ENCODE data around the gene DHX15.
A peak's percentile ranks its signal among the peaks of the same experiment; 100 is the strongest.
"Not testable (repeated sequence)": the region's sequence is repeated elsewhere in the genome, so short reads cannot be mapped to it uniquely, and the experiment has no call there.

Gene DHX15

DNA sequence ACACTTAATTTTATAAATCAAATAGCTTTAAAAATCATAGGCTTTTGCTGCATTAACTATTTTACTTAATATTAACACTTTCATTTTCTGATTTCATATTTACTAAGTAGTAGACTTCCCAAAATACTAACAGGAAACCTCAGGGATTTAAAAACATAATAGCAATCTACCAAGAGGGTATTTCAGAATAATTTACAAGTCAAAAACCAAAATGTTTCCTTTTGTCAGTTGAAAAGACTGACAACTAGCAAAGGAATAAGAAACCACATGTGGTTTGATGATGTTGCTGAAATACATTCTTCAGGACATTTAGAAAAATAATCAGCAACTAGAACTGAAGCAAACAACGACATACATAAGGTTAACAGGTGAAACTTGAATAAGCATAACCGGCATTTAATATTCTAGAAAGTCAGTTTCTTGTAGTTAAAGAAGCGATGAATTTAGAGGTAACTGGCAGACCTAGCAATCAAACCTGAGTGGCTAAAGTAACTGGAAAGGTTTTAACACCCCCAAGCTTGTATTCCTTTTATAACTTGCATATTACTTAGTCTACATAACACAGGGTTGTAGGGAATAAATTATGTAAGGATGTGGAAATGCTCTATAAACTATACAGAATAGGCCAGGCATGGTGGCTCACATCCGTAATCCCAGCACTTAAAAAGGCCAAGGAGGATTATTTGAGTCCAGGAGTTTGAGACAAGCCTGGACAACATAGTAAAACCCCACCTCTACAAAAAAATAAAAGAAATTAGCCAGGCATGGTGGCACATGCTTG is 40.0 kb downstream of the DHX15 start:
- no peak for DNase-seq (ENCODE audit: low read depth in 2 of 2)

DNA sequence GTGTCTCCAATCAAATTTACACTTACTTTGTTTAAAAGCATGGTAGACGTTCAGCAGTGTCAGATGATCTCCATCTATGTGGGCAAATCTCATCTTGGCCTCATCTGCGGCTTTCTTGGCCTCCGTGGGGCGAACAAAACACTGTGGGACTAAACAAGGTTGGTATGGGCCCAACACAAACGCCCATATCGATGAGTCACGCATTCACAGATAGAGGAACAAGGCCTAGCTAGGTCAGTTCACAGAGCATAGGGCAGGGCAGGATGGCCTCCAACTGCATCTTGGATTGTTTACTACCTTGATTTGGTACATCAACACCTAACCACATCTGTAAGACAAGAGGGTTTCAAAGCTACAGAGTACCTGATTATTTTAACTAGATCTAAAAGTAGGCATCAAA is 47.3 kb downstream of the DHX15 start:
- DNase-seq (ENCODE audit: low read depth in 2 of 2): no peak

DNA sequence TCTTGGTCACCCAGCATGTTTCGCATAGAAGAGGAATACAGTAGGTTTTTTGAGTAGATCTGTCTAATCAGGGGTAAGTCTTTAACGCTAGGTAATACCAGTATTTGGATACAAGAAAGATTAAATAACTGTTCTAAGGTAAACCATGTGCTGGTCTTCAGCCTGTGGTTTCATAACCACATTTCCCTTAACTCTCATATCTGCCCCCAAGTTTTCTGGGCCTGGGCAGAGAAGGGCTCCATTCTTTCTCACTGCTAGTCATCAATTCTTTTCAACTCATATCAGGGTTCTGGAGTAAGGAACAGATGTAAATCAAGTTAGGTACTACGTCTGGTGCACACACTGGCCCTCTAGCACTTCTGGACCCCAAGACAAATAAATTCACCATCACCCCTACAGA is 49.0 kb downstream of the DHX15 start:
- no peak for DNase-seq (ENCODE audit: low read depth in 2 of 2)

DNA sequence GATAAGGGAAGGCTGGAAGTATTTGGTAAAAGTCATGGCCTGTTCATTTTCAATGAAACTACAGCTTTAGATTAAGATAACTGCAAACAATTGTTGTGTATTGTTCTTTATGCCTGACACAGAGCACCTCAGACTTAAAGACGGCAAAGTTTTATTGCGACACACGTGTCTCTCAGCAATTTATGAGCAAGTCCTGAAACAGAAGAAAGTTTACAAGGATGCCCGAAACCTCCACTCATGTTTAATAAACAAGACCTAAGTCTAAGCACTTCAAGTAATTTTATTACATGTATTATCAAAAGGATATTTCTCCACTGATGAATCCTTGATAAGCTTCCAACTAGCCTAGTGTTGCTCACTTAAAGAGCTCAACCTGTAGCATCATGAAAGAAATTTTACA is 51.0 kb downstream of the DHX15 start:
- no peak for DNase-seq (ENCODE audit: low read depth in 2 of 2)

DNA sequence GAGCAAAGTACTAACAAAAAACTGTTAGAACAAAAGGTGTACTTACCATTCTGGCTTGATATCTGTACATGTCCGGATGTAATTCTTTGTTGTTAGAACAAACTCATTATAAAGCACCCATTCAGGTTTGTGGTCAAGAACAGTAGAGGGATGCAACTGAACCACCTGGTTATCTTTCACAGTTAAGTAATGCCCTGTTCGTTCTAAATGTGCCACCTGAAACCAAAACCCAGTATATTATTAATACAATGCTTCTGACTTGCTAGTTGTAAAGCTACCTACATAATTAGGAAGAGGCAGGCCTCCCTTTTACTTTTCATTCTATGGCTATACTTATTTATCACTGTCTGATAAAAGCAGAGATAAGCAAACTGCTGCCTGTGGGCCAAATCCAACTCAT is 54.8 kb downstream of the DHX15 start:
- no peak for DNase-seq (ENCODE audit: low read depth in 2 of 2)

DNA sequence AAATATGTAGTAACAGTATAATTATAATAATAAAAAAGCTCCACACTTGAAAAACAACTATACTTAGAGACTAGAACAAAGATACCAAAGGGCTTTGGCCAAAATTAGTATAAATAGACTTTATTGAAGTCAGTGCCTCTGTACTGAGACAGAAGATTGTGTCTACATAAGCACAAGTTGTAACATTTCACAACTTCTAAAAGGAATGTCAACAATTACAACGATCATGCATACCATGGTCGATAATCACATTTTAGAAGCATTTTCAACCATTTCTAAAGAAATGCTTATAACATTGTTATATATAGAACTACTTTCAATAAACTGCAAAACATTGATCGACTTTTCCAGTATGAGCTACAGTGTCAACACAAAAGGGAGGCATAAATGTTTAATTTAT is 57.0 kb downstream of the DHX15 start:
- no peak for DNase-seq (ENCODE audit: low read depth in 2 of 2)

DNA sequence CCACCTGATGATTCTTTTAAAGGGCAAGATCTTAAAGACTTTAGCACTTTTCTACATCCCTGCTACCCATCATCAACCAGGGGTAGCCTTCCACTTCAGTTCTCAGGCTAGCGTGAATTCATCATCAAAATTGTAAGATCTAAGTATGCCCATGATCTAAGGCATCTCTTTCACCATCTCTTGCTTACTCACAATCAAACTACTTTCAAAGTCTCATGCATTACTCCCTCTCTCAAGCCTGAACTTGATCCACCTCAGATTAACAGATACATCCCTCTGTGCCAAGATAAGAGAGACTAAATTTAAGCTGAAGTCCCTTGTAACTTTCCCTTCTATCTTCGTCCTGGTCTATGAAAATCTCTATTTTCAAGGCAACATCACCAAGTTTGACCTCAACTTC is 62.8 kb downstream of the DHX15 start:
- DNase-seq (ENCODE audit: low read depth in 2 of 2): no peak

DNA sequence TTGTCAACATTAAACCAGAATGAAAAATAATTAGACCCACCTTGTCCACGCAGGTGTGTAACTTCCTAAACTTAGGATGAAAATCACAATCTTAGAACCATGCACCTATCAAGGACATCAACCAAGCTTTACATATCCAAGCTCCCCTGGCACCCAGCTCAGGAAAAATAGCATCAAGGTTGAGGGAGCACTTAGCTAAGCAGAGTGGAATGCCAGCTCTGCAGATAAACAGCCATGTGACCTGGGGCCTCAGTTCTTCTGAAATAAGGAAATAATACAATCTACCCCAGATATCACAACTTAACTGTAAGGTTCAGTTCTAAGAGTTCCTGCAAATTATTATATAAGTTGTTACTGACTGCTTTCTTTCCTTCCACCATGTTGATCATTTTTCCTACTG is 64.7 kb downstream of the DHX15 start:
- DNase-seq (ENCODE audit: low read depth in 2 of 2): no peak

DNA sequence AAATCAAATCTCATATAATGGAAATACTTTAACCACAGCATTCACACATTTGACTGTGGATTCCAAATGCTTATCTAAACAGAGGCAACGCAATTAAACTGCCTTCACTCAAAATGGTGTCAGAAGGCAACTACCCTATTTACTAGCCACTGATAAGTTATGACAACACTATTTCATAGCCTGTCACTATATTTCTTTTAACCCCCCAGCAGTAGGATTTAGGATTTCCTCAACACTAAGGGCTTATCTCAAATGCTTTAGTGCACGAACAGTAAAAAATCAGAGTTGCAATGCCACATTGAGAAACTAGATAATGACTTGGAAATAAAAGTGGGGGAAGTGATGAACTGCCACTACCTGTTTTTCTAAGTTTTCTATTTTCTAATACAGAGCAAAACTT is 66.7 kb downstream of the DHX15 start:
- no peak for DNase-seq (ENCODE audit: low read depth in 2 of 2)

DNA sequence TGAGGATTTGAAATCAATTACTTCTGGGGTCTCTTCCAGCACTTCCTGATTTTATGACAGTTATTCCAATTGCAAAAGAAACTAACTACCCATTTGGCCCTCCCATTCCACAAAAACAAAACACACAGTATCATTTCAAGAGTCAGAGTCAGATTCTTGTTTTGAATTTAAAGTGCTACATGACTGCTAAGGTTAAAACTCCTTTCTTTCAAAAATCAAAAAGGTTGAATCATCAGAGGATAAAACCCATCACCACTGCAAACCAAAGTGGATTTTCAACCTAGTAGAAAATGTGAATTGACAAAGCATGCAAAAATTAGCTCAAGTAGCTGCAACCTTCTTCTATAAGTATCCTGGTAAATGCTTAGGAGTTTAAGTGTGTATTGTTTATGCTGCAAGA is 67.4 kb downstream of the DHX15 start:
- DNase-seq (ENCODE audit: low read depth in 2 of 2): no peak

DNA sequence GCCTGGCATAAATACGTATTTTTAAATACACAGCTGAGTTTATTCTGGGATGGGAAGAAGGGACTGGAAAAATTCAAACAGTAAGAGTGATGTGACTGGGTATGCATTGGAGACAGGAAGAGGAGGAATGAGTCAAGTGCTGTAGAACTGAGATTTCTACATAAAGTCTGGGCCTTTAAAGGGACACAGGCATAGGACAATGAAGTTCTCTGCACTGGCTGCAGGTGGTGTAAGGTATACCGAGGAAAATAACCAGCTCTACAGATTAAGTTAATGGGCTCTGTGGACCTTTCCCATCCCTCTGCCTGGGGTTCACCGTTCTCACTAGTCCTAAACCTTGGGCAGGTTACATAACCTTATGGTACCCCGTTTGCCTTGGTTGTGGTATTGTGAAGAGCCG is 68.7 kb downstream of the DHX15 start:
- no peak for DNase-seq (ENCODE audit: low read depth in 2 of 2)

DNA sequence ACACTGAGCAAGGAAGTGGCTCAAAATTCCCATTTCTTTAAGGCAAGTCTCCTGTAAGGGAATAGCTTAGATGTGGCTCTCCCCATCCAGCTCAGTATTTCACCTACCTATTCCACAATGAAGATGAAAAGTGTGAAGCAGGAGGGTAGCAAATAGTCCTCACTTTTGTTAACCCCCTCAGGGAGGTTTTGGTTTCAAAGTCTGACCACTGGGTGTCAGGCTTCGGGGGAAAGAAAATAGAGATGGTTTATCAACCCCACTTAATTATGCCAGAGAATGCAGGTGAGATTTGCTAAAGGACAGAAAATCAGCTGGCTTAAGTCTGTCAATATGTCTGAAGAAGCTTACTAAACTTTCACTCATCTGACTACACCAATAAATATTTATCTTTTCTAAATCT is 69.5 kb downstream of the DHX15 start:
- DNase-seq (ENCODE audit: low read depth in 2 of 2): no peak

DNA sequence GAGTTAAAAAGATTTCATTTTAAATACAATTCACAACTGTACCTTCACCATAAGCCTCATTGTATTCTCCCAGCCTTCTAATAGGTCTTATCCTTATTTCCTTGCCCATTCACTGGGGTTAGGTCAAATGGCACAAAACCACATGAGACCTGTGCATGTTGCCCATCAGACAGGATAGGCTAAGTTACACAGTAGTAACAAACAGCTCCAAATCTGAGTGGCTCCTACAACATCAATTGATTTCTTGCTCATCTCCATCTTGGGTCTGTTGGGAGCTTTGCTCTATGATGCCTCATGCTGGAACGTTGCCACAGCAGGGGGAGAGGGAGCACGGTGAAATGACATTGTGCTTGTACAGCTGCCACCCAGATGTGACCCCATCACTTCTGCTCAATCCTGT is 70.6 kb downstream of the DHX15 start:
- no peak for DNase-seq (ENCODE audit: low read depth in 2 of 2)

DNA sequence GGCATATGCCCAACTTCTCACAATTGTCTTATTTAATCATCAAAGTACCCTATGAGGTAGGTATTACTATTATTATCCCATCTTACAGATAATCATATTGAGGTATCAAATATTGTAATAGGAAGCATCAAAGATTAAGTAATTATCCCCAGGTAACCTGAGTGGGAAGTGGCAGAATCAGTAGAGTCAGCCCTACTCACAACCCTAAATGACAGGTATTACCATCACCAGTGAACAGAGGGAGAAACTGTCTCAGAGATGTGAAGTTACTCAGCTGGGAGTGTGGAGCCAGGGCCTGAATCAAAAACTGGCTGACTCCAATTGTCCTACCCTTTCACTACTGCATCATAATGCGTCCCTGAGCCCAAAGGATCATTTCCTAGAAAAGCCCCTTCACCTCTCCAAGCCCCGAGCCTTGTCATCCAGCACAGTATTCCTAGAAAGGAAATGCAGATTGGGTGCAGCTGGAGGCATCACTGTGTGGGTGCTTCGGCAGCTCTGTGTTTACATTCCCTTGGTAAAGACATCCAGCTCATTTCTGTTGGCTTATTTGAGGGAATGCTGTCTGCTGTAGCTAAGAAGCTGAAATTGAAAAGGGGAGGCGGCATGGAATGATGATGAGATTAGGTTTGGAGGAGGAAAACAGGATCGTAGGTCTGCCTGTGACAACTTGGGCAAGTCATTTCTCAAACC is 72.8 kb downstream of the DHX15 start:
- DNase-seq (ENCODE audit: low read depth in 2 of 2): no peak

DNA sequence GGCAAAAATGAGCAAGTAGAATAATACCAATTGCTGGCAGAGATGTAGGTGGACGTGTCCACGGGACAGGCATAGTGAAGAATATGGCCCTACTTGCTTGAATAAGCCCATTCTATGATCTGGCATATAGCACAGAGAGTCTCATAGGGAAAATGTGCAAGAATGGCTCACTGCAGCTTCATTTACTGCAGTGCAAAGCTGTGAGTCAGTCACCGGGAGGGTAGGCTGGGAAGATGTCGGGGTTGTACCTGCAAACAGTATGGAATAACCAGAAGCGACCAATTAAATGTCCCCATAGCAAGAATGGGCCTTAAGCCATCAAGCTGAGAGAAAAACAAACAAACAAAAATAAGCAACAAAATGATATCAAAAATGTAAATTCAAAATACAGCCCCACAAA is 74.3 kb downstream of the DHX15 start:
- no peak for DNase-seq (ENCODE audit: low read depth in 2 of 2)

DNA sequence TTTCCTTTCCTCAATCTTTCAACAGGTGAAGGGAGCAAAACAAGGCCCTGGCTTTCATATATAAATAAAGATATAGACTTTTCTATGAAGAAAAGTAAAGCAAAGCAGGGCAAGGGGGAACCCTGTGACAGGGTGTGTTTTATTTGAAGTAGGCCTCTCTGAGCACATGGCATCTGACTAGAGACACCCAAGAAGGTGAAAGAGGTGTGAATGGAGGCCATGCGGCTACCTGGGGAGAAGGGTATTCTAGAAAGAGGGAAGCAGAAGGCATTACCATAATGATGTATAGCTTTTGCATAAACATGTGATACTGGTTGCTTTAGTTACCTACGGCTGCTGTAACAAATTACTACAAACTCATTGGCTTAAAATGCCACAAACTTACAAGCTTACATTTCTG is 75.8 kb downstream of the DHX15 start:
- DNase-seq (ENCODE audit: low read depth in 2 of 2): no peak

DNA sequence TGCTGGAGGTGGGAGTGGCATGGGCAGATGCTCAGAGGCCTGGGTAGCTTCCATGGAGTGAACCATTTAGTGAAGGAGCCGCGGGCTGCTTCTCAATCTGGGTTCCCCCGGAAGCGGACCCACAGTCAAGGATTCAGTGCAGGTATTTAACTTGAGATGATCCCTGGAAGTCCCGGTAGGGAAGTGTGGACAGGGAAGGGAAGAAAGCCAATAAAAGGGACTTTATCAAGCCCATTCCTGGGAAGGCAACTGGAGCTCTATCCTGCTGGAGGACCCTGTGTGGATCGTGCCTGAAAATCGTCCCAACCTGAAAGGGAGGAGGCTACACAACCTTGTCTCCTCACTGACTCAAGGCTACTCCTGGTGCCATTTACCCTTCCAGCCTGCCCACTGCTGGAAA is 76.9 kb downstream of the DHX15 start:
- no peak for DNase-seq (ENCODE audit: low read depth in 2 of 2)

DNA sequence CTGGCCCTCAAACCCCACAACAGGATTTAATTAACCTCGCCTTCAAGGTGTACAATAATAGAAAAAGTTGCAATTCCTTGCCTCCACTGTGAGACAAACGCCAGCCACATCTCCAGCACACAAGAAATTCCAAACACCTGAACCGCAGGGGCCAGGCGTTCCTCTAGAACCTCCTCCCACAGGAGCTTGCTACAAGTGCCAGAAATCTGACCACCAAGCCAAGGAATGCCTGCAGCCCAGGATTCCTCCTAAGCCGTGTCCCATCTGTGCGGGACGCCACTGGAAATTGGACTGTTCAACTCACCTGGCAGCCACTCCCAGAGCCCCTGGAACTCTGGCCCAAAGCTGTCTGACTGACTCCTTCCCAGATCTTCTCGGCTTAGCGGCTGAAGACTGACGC is 81.3 kb downstream of the DHX15 start:
- not testable (repeated sequence) for DNase-seq (ENCODE audit: low read depth in 2 of 2)

DNA sequence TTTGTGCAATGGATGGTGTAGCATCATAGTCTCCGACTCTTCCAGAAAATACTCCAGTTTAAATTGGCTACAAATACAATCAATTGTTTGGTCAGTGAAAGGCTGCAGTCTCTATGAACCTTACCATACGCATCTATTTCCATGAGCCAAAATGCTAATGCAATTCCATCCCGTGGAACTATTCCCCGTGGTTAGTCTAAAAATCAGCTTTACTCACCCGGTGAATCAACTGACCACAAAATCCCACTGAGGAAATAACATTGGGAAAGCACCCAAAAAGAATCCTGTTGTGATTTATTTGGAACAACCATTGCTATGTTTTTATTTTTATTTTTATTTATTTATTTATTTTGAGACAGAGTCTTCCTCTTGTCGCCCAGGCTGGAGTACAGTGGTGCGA is 87.1 kb downstream of the DHX15 start:
- DNase-seq (ENCODE audit: low read depth in 2 of 2): no peak

DNA sequence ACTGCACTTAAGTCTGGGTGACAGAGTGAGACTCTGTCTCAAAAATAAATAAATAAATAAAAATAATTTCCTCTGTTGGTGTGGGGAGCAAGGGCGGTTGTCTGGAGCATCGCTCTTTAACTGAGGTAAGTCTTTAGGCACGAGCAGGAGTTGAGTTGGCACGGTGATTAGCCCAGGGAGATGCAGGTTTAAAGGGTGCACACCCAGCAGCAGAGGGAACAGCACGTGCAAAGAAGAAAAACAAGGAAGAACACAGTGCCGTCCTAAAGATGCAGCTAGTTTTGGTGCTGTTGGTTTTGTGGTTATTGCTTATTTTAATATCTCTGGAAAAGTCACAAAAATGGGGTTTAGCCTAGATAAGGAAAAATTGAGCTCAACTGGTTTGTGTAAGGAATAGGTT is 87.8 kb downstream of the DHX15 start:
- DNase-seq (ENCODE audit: low read depth in 2 of 2): no peak

DNA sequence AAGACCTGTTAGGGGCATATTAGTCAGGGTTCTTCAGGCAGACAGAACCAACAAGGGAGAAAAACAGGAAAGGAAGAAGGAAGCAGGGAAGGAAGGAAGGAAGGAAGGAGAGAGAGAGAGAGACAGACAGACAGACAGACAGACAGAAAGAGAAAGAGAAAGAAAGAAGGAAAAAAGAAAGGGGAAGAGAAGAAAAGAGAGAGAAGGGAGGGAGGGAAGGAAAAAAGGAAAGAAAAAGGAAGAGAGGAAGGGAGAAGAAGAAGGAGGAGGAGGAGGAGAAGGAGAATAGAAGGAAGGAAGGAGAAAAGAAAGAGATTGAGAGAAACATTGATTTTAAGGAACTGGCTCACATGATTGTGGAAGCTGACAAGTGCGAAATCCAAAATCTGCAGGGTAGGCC is 89.0 kb downstream of the DHX15 start:
- DNase-seq (ENCODE audit: low read depth in 2 of 2): no peak

DNA sequence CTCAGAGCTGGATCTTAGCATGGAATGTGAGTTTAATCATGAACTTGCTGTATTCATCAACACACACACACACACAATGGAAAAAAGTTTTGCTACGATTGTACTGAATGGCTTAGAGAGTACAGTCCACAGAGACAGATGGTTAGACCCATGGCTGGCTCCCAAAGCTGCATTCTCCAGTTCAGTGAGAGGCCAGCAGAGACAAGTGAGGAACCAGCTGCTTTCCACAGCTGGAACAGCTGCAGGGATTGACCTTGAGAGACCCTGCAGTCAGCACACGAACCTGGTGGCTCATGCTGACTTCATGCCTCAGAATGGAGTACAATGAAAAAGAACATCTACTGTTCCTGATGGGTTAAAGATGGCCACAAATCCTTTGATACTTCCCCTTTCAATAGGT is 94.5 kb downstream of the DHX15 start:
- no peak for DNase-seq (ENCODE audit: low read depth in 2 of 2)

DNA sequence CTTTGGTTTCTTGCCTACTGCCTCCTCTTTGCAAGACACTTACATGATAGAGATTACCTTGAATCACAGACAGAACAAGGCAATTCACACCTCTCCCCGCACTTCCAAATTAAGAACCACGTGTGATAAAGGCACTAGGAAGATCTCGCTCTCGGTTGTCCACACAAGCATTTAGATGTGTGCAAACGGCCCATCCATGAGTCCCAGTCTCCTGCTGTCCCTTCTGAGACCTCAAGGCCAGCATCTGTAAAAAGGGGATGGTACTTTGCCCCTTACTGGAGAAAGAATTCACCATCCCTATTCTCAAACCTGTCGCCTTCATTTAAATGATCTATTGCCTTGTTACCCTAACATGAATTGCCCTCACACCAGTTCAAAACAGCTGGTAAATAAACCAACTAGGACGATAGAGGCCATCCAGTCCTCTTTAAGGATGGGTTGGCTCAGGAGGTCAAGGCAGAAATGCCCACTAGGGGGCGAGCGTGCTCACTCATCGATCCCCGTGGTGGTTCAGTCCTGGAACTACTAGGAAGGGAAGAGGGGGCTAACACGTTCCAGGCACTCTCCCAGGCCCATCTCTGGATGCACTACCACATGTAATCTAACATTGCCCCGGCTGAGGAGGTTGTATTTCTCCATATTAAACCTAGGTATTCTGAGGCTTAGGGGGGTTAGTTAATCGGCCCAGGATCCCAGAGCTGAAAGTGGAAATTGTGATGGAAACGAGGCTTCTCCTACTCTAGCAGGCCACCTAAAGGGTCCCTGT is 95.8 kb downstream of the DHX15 start:
- peak; percentile 36 to 39 for DNase-seq (ENCODE audit: low read depth in 2 of 2)

All from stimulated activated CD8-positive, alpha-beta memory T cell treated with anti-CD3 and anti-CD28 coated beads, Interleukin-15, amount 100 ng/mL, for 48 hours (primary cell).